ENCODE measurements around the gene ALLC.

ALLC gene

DNA sequence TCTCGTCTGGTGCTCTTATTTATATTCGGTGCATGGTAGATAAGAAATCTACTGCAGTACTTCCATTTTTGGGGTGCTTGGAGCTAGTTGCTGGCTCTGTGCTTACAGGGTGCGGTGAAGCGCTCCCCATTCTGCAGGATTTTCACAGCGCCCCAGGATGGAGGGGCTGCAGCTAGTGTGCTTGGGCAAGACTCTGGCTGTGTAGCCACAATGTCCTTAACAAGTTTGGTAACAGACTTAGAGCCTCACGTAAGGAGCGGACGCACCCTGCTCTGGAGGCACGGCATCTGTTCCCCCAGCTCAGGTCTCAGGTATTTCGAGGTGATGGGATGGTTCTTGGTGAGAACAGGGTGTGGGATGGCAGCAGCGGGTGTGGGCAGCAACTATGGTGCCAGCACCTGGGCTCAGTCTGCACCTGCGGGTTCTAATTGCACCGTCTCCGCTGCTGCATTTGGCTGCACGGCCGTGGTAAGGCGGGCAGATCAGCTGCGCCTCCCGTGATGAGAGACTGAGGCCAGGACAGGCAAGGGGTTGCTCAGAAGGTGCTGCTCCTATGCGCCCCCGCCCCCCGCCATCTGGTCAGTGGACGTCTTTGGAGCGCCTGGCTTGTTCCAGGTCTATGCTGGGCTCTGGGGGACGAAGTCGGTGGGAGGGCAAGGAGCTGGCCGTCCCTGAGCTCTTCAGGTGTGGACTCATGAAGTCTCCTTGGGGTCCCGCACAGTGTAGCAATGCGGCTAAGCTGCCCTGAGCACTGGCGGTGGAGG lies 20.1 kb upstream of the ALLC start:
- H3K27me3 ChIP-seq (ENCODE audit: control insufficient read depth, insufficient read depth, low read length), result no peaks in the 10 kb centered on the region
- no peak overlapping the region for H3K4me3 ChIP-seq (ENCODE audit: low read length)
- H3K4me1 ChIP-seq (ENCODE audit: control insufficient read depth, insufficient read depth, low read length), result no peaks in the 10 kb centered on the region
- no peak overlapping the region for H3K9ac ChIP-seq (ENCODE audit: low read length)
- no peak overlapping the region for H3K27ac ChIP-seq (ENCODE audit: low read depth, low read length)
- no peaks in the 10 kb centered on the region for H3K36me3 ChIP-seq (ENCODE audit: control insufficient read depth, insufficient read depth, low read length)

- Histone ChIP-seq H3K4me1 (ENCODE audit: control insufficient read depth, insufficient read depth, low read length) (no peaks in the 10 kb centered on the region), H3K4me3 (ENCODE audit: low read length) (no peak overlapping the region), H3K36me3 (ENCODE audit: control insufficient read depth, insufficient read depth, low read length) (no peaks in the 10 kb centered on the region), H3K27me3 (ENCODE audit: control insufficient read depth, insufficient read depth, low read length) (no peaks in the 10 kb centered on the region), H3K27ac (ENCODE audit: low read depth, low read length) (no peak overlapping the region), H3K9ac (ENCODE audit: low read length) (no peak overlapping the region)
Observed at GRCh38 chr2:3638456-3638810, 19.6 kb upstream of the ALLC start.

- H3K4me1 ChIP-seq (ENCODE audit: control insufficient read depth, insufficient read depth, low read length), result no peaks in the 10 kb centered on the region
- H3K4me3 ChIP-seq (ENCODE audit: low read length), result no peak overlapping the region
- H3K27me3 ChIP-seq (ENCODE audit: control insufficient read depth, insufficient read depth, low read length), result no peaks in the 10 kb centered on the region
- no peak overlapping the region for H3K27ac ChIP-seq (ENCODE audit: low read depth, low read length)
- no peaks in the 10 kb centered on the region for H3K36me3 ChIP-seq (ENCODE audit: control insufficient read depth, insufficient read depth, low read length)
- no peak overlapping the region for H3K9ac ChIP-seq (ENCODE audit: low read length)
Observed at GRCh38 chr2:3639015-3639630, 18.9 kb upstream of the ALLC start.

GRCh38 chr2:3639653-3640052 lies 18.3 kb upstream of the ALLC start:
- Histone ChIP-seq H3K27me3 (ENCODE audit: control insufficient read depth, insufficient read depth, low read length) (no peaks in the 10 kb centered on the region), H3K36me3 (ENCODE audit: control insufficient read depth, insufficient read depth, low read length) (no peaks in the 10 kb centered on the region), H3K4me3 (ENCODE audit: low read length) (no peak overlapping the region), H3K4me1 (ENCODE audit: control insufficient read depth, insufficient read depth, low read length) (no peaks in the 10 kb centered on the region), H3K9ac (ENCODE audit: low read length) (no peak overlapping the region), H3K27ac (ENCODE audit: low read depth, low read length) (no peak overlapping the region)

DNA sequence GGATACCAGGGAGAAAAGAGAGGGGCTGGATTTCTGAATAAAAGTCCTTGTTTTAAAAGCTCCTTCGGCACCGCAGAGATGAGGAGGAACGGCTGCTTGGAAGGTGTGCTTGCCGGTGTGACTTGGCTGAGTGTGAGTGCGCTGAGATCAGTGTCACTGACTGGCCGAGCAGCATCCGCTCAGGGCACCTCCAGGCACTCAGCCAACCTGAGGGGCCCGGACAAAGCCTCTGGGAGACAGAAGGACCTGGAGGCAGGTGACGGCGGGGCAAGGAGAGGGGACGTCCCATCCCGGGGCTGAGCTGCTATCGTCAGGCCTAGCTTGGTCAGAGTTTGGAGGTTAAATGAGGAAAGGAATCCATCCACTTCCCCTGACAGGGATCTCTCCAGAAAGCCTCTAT lies 16.8 kb upstream of the ALLC start:
- Histone ChIP-seq H3K4me3 (ENCODE audit: low read length) (no peak overlapping the region), H3K27ac (ENCODE audit: low read depth, low read length) (no peak overlapping the region), H3K4me1 (ENCODE audit: control insufficient read depth, insufficient read depth, low read length) (no peaks in the 10 kb centered on the region), H3K36me3 (ENCODE audit: control insufficient read depth, insufficient read depth, low read length) (no peaks in the 10 kb centered on the region), H3K9ac (ENCODE audit: low read length) (no peak overlapping the region), H3K27me3 (ENCODE audit: control insufficient read depth, insufficient read depth, low read length) (no peaks in the 10 kb centered on the region)

DNA sequence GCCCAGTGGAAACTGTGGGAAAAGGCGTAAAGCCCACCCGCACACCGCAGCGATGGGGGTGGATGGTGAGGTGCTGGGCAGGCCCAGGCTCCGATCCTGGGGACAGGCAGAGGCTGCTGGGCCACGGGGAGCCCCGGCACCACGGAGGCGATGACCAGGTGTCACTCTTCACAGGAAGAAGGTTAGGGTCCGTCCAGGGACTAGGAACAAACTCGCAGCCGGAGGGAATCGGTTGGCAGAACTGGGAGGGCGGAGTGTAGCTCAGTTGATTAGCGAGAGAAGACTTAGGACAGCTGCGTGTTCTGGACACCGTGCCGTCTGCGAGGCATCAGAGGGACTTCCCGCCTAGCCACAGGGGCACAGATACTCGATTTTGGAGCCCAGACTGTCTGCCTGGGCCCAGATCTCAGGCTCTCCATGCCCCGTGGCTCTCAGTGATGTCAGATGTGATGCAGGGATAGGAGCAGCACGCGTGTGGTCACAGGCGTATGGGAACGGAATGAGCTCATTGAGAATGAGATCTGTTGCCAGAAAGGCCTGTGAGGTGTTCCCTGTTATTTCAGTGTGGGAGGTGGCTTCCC lies 16.1 kb upstream of the ALLC start:
- H3K36me3 ChIP-seq (ENCODE audit: control insufficient read depth, insufficient read depth, low read length), result no peaks in the 10 kb centered on the region
- H3K9ac ChIP-seq (ENCODE audit: low read length), result no peak overlapping the region
- no peak overlapping the region for H3K4me3 ChIP-seq (ENCODE audit: low read length)
- no peak overlapping the region for H3K27ac ChIP-seq (ENCODE audit: low read depth, low read length)
- H3K27me3 ChIP-seq (ENCODE audit: control insufficient read depth, insufficient read depth, low read length), result no peaks in the 10 kb centered on the region
- H3K4me1 ChIP-seq (ENCODE audit: control insufficient read depth, insufficient read depth, low read length), result no peaks in the 10 kb centered on the region

DNA sequence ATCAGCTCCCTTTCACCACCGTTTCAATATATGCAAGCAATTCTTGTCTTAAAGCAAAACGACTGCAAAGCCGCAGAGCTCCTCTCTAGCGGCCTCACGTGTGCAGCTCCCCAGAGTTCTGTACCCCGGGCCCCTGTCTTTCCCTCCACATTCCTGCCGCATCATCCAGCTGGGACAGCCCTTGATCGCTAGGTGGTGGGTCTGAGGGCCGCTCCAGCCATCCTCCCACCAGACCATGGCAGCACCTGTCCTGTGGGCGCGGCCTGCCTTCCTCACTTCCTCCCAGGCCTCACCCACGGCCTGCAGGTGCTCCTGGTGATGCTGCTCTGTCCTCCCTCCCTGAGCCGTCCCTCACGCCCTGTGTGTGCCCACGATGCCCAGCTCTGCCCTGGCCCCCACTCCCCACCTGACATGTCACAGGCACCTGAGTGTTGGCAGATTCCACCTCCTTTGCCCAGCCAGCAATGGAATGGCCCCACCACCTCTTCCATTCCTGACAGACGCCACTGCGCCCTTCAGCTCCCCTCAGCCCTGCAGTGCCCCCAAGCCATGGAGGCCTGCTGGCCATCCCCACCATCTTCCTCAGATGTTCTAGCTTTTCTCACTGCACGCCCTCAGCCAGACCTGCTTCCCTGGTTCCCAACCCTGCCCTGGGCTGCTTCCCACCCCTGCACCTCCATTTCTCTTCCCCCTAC lies 15.3 kb upstream of the ALLC start:
- Histone ChIP-seq H3K27me3 (ENCODE audit: control insufficient read depth, insufficient read depth, low read length) (no peaks in the 10 kb centered on the region), H3K4me1 (ENCODE audit: control insufficient read depth, insufficient read depth, low read length) (no peaks in the 10 kb centered on the region), H3K27ac (ENCODE audit: low read depth, low read length) (no peak overlapping the region), H3K36me3 (ENCODE audit: control insufficient read depth, insufficient read depth, low read length) (no peaks in the 10 kb centered on the region), H3K9ac (ENCODE audit: low read length) (no peak overlapping the region), H3K4me3 (ENCODE audit: low read length) (no peak overlapping the region)

- H3K27ac ChIP-seq (ENCODE audit: low read depth, low read length), result no peak overlapping the region
- no peaks in the 10 kb centered on the region for H3K36me3 ChIP-seq (ENCODE audit: control insufficient read depth, insufficient read depth, low read length)
- H3K4me1 ChIP-seq (ENCODE audit: control insufficient read depth, insufficient read depth, low read length), result no peaks in the 10 kb centered on the region
- H3K9ac ChIP-seq (ENCODE audit: low read length), result no peak overlapping the region
- H3K4me3 ChIP-seq (ENCODE audit: low read length), result no peak overlapping the region
- no peaks in the 10 kb centered on the region for H3K27me3 ChIP-seq (ENCODE audit: control insufficient read depth, insufficient read depth, low read length)
Observed at GRCh38 chr2:3643371-3644245, 14.4 kb upstream of the ALLC start.

DNA sequence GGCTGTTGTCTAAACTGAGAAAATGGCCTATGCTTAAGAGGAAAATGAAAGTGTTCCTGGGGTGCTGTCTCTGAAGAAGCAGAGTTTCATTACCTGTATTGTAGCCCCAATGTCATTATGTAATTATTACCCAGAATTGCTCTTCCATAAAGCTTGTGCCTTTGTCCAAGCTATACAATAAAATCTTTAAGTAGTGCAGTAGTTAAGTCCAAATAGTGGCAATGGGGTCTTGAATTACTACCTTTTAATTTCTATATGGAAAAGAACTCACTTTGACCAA lies 13.8 kb upstream of the ALLC start:
- Histone ChIP-seq H3K27ac (ENCODE audit: low read depth, low read length) (no peak overlapping the region), H3K9ac (ENCODE audit: low read length) (no peak overlapping the region), H3K4me1 (ENCODE audit: control insufficient read depth, insufficient read depth, low read length) (no peaks in the 10 kb centered on the region), H3K27me3 (ENCODE audit: control insufficient read depth, insufficient read depth, low read length) (no peaks in the 10 kb centered on the region), H3K4me3 (ENCODE audit: low read length) (no peak overlapping the region), H3K36me3 (ENCODE audit: control insufficient read depth, insufficient read depth, low read length) (no peaks in the 10 kb centered on the region)

GRCh38 chr2:3644891-3645605 lies 13.0 kb upstream of the ALLC start:
- H3K9ac ChIP-seq (ENCODE audit: low read length), result no peak overlapping the region
- no peaks in the 10 kb centered on the region for H3K4me1 ChIP-seq (ENCODE audit: control insufficient read depth, insufficient read depth, low read length)
- no peak overlapping the region for H3K27ac ChIP-seq (ENCODE audit: low read depth, low read length)
- H3K36me3 ChIP-seq (ENCODE audit: control insufficient read depth, insufficient read depth, low read length), result no peaks in the 10 kb centered on the region
- H3K4me3 ChIP-seq (ENCODE audit: low read length), result no peak overlapping the region
- H3K27me3 ChIP-seq (ENCODE audit: control insufficient read depth, insufficient read depth, low read length), result no peaks in the 10 kb centered on the region

DNA sequence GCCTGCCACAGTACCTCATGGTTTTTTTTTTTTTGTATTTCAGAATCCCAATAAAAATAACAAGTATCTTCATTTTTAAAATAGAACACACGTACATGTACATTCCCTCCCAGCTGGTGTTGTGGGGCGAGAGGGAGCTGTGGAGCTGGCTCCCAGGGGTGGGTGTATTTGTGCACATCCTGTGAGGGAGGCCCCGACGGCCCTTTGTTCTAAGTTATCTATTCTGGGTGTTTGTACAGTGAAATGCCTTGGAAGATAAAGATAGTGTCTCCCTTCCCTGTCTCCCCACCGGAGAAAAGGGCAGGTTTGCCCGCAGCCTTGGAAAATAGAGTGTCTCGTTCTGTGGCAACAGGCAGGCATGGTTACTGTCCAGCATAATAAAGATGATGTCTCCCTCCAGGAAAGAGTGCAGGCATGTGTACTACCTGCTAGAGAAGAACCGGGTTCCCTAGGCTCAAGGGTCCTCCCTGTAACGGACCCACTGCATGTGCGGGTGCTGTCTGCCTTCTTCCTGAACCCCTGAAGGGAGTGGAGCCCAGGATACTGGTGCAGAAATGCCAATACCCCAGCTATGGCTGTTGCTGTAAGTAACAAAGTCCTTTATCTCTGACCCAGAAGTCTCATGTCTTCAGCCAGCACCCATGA lies 12.1 kb upstream of the ALLC start:
- Histone ChIP-seq H3K4me3 (ENCODE audit: low read length) (no peak overlapping the region), H3K36me3 (ENCODE audit: control insufficient read depth, insufficient read depth, low read length) (no peaks in the 10 kb centered on the region), H3K27ac (ENCODE audit: low read depth, low read length) (no peak overlapping the region), H3K4me1 (ENCODE audit: control insufficient read depth, insufficient read depth, low read length) (peaks cover 4% of the 10 kb centered on the region), H3K27me3 (ENCODE audit: control insufficient read depth, insufficient read depth, low read length) (no peaks in the 10 kb centered on the region), H3K9ac (ENCODE audit: low read length) (no peak overlapping the region)
